HG02884 (cell line): Measurements from ENCODE around the gene JAZF1.

Source experiments
- ATAC-seq: cut with Tn5 transposase; IDR thresholded peaks from one replicate; pipeline ENCODE4 v1.9.1; 2021; ENCODE audit warnings: mild to moderate bottlenecking, moderate library complexity; ENCODE audit not compliant: unreplicated experiment

Gene JAZF1

GRCh38 chr7:27992097-27992496, 188.5 kb downstream of the JAZF1 start:
- ATAC-seq: no peak

- no peak for ATAC-seq
These were observed 189.5 kb downstream of the JAZF1 start for GRCh38 chr7:27991006-27991528.

- ATAC-seq: no peak
These were observed 204.1 kb downstream of the JAZF1 start for GRCh38 chr7:27976531-27976930.

DNA sequence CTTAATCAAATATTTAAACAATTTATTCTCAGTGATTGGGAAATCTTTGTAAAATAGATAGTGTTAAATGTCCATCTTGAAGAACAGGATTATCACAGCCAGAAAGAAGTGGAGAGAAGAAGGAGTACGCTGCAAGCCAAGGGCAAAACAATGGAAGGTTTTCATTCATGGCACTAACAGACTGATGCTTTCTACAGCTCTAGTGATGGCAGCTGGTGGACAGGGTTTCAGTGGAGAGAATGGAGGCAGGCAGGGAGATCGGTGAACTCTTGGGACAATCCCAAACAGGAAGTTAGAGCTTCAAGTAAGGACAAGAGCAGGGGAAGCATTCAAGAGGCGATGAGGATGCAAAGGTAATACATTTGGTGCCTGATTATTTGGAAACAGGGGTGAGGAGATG, 207.0 kb downstream of the JAZF1 start:
- ATAC-seq: no peak

DNA sequence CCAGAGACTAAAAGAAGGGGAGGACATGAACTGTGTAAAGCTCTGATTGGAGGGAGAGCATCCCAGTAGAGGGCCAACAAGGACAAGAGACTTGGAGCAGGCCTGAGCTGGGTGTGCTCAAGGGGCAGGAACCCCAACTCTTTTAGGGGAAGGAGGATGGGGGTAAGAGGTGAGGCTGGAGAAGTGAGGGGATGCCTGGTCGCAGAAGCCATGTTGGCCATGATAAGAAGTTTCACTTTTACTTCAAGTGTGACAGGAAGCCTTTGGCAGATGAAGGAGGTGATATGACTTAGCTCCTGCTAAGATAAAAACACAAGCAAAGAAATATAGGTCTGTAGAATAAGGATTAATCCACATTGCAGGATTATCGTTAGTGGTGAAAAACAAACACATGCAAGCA, 208.3 kb downstream of the JAZF1 start:
- no peak for ATAC-seq

GRCh38 chr7:27971171-27971812, 209.3 kb downstream of the JAZF1 start:
- ATAC-seq: no peak

GRCh38 chr7:27970350-27970749, 210.2 kb downstream of the JAZF1 start:
- no peak for ATAC-seq

DNA sequence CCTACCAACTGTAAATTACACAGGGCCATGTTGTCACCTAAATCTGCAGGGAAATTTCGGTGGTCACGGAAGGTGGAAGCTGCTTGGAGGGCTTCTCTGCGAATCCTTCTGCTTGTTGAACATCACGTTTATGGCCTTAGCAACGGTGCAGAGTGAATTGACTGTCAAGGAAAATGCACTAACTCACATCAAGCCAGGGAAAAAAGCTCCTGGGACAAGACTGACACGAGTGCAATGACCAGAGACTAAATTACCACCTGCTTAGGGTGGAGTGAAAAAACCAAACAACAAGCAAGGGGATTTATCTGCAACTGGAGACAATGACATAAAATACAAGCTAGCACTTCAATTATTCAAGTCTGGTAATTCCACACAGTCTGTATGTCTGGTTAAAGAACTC, 211.2 kb downstream of the JAZF1 start:
- no peak for ATAC-seq

GRCh38 chr7:27967639-27968038, 213.0 kb downstream of the JAZF1 start:
- ATAC-seq: no peak

- no peak for ATAC-seq
These were observed 214.3 kb downstream of the JAZF1 start for GRCh38 chr7:27966219-27966780.

DNA sequence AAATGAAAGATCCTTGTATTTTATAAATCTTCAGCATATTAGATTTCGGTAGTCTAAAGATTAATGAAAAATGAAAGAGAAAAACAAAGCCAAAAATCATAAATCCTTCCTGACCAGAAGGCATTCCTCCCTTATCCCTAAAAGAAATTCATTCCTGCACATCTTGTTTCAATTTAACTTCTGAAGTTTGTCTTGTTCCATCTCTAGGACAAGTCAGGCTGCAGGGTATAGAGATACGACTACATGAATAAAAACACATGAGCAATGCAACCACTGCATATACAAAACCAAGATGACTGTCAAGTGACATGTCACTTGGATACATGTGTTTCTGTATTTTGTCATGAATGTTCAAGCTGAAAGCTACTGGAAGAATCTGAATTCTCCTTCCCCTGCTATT, 214.9 kb downstream of the JAZF1 start:
- ATAC-seq: no peak

- ATAC-seq: no peak
These were observed 215.8 kb downstream of the JAZF1 start for GRCh38 chr7:27964820-27965219.

- no peak for ATAC-seq
These were observed 217.5 kb downstream of the JAZF1 start for GRCh38 chr7:27963056-27963455.

GRCh38 chr7:27962273-27962672, 218.3 kb downstream of the JAZF1 start:
- no peak for ATAC-seq

GRCh38 chr7:27961255-27961654, 219.3 kb downstream of the JAZF1 start:
- ATAC-seq: no peak

DNA sequence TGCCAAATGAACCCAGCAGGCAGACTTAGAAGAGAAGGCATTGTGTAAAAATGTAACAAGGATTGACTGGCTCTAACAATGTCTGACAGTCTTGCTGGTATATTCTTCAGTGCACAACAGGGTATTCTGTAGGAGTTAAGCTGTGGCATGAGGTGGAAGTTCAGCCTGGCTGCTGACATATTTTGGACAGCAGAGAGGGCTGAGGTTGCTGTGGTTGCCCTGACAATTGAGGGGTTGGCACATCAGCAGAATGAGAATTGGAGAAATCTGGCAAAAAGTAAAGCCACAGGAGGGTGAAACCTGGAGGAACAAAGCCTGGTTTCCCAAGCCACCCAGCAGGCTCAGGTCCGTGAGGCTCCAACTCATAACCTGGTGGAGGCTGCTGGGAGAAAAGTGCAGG, 220.2 kb downstream of the JAZF1 start:
- no peak for ATAC-seq

- ATAC-seq: no peak
These were observed 221.6 kb downstream of the JAZF1 start for GRCh38 chr7:27958933-27959548.

DNA sequence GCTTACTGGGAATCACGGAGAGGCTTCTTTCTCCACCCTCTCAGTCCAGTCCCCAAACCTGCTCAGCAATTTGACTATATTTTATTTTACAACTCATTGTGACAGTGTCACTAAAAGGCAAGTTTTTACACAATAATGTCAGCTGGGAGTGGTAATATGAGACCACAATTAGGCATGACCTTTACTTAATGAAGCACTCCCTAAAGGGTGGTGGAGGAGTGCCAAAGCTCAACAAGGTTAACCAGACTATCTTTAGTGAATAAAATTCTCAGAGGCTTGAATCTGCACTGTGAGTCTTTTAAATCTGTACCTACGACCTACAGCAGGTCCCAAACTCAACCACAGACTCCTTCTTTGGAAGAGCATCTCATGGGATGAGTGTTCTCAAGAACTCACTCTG, 225.0 kb downstream of the JAZF1 start:
- ATAC-seq: no peak

DNA sequence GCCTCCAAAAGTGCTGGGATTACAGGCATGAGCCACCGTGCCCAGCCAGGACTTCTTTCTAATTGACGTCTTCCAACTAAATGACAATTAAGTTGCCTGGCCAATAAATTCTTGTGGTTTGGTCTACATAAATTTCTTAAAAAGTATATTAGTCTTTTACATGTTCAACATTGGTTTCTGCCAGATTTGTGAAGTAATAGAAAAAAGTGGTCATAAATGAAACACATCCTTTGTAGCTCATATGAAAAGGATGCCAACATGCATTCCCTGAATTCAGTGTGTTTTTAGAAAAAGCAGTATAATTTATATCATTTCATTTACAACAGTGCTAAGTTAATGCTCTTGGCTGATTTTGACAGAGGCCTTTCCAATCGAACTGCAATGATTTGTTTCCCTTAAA, 225.6 kb downstream of the JAZF1 start:
- no peak for ATAC-seq

GRCh38 chr7:27953777-27954176, 226.8 kb downstream of the JAZF1 start:
- no peak for ATAC-seq

DNA sequence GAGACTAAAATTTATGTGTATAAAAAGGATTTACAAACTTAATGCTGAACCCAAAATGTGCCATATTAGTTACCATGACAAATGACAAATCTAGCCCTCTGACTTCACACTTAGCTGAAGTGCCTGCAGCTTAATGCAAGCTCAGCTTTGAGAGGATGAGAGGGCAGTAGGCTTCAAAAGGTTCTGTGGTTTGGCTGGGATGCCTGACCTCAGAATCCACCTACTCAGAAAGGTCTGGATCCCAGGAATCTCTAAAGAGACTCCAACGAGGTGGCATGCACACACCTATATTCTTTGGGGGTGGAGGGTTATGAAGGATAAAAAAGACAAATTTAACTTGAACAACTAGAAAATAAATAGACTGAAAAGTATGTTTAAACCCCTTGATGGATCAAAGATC, 227.2 kb downstream of the JAZF1 start:
- no peak for ATAC-seq
